Measurements from ENCODE around the gene SELENOI. TPM values are rescaled to one million over a fixed set of nuclear protein-coding genes. Genes with fewer than 3 reads are reported as not detected.

Gene SELENOI
- total RNA-seq, 1 donor from 2014 or later: 28.2 TPM

DNA sequence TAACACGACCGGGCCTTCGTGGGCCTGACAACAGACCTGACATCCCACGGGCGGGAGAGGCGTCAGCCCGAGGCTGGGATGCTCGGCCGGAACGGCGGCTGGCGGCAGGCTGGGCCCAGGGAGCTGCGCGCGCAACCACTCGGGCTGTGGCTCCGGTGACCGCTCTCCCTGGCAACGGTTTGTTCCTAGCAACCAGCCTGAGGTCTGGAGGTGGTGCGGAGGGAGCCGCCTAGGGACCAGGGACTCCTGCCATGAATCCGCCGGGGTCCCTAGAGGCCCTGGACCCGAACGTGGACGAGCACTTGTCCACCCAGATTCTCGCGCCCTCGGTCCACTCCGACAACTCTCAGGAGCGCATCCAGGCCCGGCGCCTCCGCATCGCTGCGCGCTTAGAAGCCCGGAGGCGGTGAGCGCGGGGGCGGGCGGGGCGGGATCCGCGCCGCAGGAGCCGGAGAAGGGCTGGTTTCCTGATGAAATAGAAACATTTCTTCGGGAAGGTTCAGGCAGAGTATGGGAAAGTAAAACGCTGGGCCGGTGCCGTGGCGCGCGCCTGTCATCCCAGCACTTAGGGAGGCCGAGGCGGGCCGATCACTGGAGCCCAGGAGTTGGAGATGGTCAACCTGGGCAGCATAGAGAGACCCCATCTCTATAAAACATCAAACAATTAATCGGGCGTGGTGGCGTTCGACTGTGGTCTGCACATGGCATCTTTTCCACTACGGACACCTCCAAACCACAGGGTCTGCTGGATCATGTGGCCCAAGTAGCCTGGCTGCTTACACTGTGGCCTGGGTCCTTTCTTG is 56.0 kb downstream of the SELENOI start, which contains the start of gene DRC1:
DRC1 (plus strand) TSS at position 182 of the 803 bp plus-strand sequence; CDS start at position 252, 70 bp downstream.
- Mint-ChIP-seq H3K4me3 (ENCODE audit: unreplicated experiment) (peak within 1 kb of the TSS; percentile 59), H3K9me3 (ENCODE audit: unreplicated experiment) (no peaks in the 10 kb centered on the region), H3K4me1 (ENCODE audit: unreplicated experiment) (no peaks in the 10 kb centered on the region), H3K27ac (ENCODE audit: unreplicated experiment) (peak within 1 kb of the TSS; percentile 52), H3K27me3 (ENCODE audit: unreplicated experiment) (peaks cover 3% of the 10 kb centered on the region), H3K36me3 (ENCODE audit: low read depth, unreplicated experiment) (no peaks in the 10 kb centered on the region)
- peak; percentile 95 for DNase-seq (ENCODE audit: low spot score)
- TF ChIP-seq, protein P1, sequence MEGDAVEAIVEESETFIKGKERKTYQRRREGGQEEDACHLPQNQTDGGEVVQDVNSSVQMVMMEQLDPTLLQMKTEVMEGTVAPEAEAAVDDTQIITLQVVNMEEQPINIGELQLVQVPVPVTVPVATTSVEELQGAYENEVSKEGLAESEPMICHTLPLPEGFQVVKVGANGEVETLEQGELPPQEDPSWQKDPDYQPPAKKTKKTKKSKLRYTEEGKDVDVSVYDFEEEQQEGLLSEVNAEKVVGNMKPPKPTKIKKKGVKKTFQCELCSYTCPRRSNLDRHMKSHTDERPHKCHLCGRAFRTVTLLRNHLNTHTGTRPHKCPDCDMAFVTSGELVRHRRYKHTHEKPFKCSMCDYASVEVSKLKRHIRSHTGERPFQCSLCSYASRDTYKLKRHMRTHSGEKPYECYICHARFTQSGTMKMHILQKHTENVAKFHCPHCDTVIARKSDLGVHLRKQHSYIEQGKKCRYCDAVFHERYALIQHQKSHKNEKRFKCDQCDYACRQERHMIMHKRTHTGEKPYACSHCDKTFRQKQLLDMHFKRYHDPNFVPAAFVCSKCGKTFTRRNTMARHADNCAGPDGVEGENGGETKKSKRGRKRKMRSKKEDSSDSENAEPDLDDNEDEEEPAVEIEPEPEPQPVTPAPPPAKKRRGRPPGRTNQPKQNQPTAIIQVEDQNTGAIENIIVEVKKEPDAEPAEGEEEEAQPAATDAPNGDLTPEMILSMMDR (IDR thresholded peaks at IDR 0.05; ENCODE audit: unreplicated experiment): no peak

DNA sequence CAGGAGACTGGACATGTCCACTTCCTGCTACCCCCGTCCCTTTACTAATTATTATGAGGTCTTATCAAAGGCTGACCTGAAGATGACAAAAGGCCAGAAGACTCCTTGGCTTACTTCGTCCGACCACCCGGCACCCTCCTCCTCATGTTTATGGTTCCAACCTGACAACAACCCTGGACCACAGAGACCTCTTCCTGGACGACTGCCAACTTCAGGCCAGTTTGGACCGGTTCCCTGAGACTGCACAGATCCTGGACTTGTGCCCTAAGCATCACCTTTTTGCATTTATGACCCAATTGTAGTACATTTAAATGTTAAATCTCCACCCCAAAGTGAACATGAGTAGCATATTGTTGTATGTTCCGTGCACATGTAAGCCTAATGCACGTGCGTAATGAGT is 61.6 kb downstream of the SELENOI start:
- peaks cover 2% of the 10 kb centered on the region for H3K27me3 Mint-ChIP-seq (ENCODE audit: unreplicated experiment)
- H3K4me1 Mint-ChIP-seq (ENCODE audit: unreplicated experiment): no peaks in the 10 kb centered on the region
- H3K4me3 Mint-ChIP-seq (ENCODE audit: unreplicated experiment): no peak overlapping the region
- no peaks in the 10 kb centered on the region for H3K36me3 Mint-ChIP-seq (ENCODE audit: low read depth, unreplicated experiment)
- no peak overlapping the region for H3K27ac Mint-ChIP-seq (ENCODE audit: unreplicated experiment)
- no peaks in the 10 kb centered on the region for H3K9me3 Mint-ChIP-seq (ENCODE audit: unreplicated experiment)
- no peak for DNase-seq (ENCODE audit: low spot score)
- TF ChIP-seq, protein P1 (IDR thresholded peaks at IDR 0.05; ENCODE audit: unreplicated experiment): no peak

DNA sequence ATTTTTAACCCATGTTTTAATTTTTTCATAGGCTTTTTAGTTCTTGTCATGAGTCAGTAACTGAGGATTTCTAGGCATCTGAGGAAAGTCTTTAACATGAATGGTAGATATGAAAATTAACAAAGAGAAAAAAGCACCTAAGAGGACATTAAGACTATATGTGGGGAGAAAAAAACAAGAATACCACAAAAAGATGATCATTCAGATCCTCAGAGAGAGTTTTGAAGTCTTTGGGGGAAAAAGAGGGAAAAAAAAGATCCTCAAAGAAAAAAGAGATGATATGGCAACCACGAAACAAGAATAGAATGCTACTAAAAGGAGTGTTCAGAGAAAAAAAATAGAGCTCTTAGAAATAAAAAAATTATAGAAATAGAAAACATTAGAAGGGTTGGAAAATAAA is 63.8 kb downstream of the SELENOI start:
- Mint-ChIP-seq H3K36me3 (ENCODE audit: low read depth, unreplicated experiment) (no peaks in the 10 kb centered on the region), H3K27ac (ENCODE audit: unreplicated experiment) (no peak overlapping the region), H3K4me1 (ENCODE audit: unreplicated experiment) (no peaks in the 10 kb centered on the region), H3K4me3 (ENCODE audit: unreplicated experiment) (no peak overlapping the region), H3K27me3 (ENCODE audit: unreplicated experiment) (peaks cover 2% of the 10 kb centered on the region), H3K9me3 (ENCODE audit: unreplicated experiment) (no peaks in the 10 kb centered on the region)
- DNase-seq (ENCODE audit: low spot score): no peak
- TF ChIP-seq, protein P1 (IDR thresholded peaks at IDR 0.05; ENCODE audit: unreplicated experiment): no peak

DNA sequence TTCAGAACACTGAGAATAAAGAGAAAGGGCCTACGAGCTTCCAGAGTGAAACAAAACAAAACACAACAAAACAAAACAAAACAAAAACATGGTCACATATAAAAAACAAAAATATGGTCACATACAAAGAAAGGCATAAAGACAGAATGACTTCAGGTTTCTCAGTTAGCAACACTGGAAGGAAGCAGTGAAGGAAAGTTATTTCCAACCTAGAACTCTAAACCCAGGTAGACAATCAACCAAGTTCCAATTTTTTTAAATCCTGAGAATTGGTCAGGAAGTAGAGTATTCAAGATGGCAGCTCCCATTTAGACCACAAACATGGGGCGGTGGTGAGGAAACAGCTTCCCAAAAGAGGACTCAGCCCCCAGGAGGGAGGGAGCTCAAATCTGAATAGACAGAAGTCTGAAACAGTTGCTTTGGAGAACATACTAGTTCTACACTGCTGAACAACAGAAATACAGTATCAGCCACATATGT is 64.9 kb downstream of the SELENOI start:
- Mint-ChIP-seq H3K4me3 (ENCODE audit: unreplicated experiment) (no peak overlapping the region), H3K36me3 (ENCODE audit: low read depth, unreplicated experiment) (no peaks in the 10 kb centered on the region), H3K27me3 (ENCODE audit: unreplicated experiment) (peaks cover 2% of the 10 kb centered on the region), H3K9me3 (ENCODE audit: unreplicated experiment) (no peaks in the 10 kb centered on the region), H3K27ac (ENCODE audit: unreplicated experiment) (no peak overlapping the region), H3K4me1 (ENCODE audit: unreplicated experiment) (no peaks in the 10 kb centered on the region)
- DNase-seq (ENCODE audit: low spot score): no peak
- TF ChIP-seq, protein P1 (IDR thresholded peaks at IDR 0.05; ENCODE audit: unreplicated experiment): no peak

DNA sequence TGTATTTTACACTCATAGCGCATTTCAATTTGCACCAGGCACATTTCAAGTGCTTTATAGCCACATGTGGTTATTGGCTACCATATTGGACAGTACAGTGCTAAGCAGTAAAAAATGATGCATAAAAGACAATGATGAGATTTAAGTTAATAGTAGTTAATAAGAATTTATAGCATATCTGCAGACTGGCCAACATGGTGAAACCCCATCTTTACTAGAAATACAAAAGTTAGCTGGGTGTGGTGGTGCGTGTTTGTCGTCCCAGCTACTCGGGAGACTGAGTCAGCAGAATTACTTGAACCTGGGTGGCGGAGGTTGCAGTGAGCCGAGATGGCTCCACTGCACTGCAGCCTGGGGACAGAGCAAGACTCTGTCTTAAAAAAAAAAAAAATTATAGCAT is 65.5 kb downstream of the SELENOI start:
- Mint-ChIP-seq H3K4me3 (ENCODE audit: unreplicated experiment) (no peak overlapping the region), H3K27me3 (ENCODE audit: unreplicated experiment) (peaks cover 2% of the 10 kb centered on the region), H3K9me3 (ENCODE audit: unreplicated experiment) (no peaks in the 10 kb centered on the region), H3K36me3 (ENCODE audit: low read depth, unreplicated experiment) (no peaks in the 10 kb centered on the region), H3K4me1 (ENCODE audit: unreplicated experiment) (no peaks in the 10 kb centered on the region), H3K27ac (ENCODE audit: unreplicated experiment) (no peak overlapping the region)
- no peak for DNase-seq (ENCODE audit: low spot score)
- TF ChIP-seq, protein P1 (IDR thresholded peaks at IDR 0.05; ENCODE audit: unreplicated experiment): no peak

Data from endothelial cell (in vitro differentiated cells).